H1 (cell line): ENCODE measurements around the gene MIX23.

ENCODE experiments used
- ATF2 ChIP-seq: IDR thresholded peaks from 2 replicates; pipeline ENCODE4 v1.6.1; 2012; ENCODE audit warnings: low read length, inconsistent platforms
- CTCF ChIP-seq, 3 experiments: IDR thresholded peaks; 1 replicate in 2 of 3; 2 replicates in 1 of 3; pipeline versions ENCODE4 v1.5.1 to v1.6.1; 2011; ENCODE audit warnings: low read length in 3 of 3, mild to moderate bottlenecking in 3 of 3, inconsistent platforms in 2 of 3, low read depth in 1 of 3, moderate library complexity in 1 of 3; ENCODE audit not compliant: insufficient read depth in 1 of 3; ENCODE audit errors: control extremely low read depth in 1 of 3
- EP300 ChIP-seq, 2 experiments: IDR thresholded peaks; 1 replicate in 1 of 2; 2 replicates in 1 of 2; pipeline ENCODE4 v1.6.1; 2011 to 2012; ENCODE audit warnings: low read depth in 2 of 2, low read length in 2 of 2, mild to moderate bottlenecking in 2 of 2, borderline replicate concordance in 1 of 2, inconsistent platforms in 1 of 2, moderate library complexity in 1 of 2
- EZH2 ChIP-seq: fragments of 200-600 bp; sonication (generic); IDR thresholded peaks from 2 replicates; pipeline ENCODE4 v1.7.1; 2012; ENCODE audit warnings: low read depth, mild to moderate bottlenecking, moderate library complexity, low read length, inconsistent platforms; ENCODE audit not compliant: severe bottlenecking
- HDAC6 ChIP-seq: IDR thresholded peaks from one replicate; pipeline ENCODE4 v1.7.1; 2012; ENCODE audit warnings: low read depth, mild to moderate bottlenecking, inconsistent platforms, low read length, moderate library complexity
- JUND ChIP-seq: IDR thresholded peaks from 2 replicates; pipeline ENCODE4 v1.6.1; 2011; ENCODE audit warnings: mild to moderate bottlenecking, improper control_type of control experiment, low read length
- MAX ChIP-seq: IDR thresholded peaks from 2 replicates; pipeline ENCODE4 v1.6.1; 2012; ENCODE audit warnings: inconsistent platforms
- POLR2AphosphoS5 ChIP-seq: IDR thresholded peaks from 2 replicates; pipeline ENCODE4 v1.6.1; 2011; ENCODE audit warnings: low read depth, low read length
- RAD21 ChIP-seq, 2 experiments: IDR thresholded peaks in 1 of 2; conservative IDR thresholded peaks in 1 of 2; 2 replicates each; pipeline ENCODE4 v1.6.1; 2011; ENCODE audit warnings: low read depth in 2 of 2, low read length in 2 of 2, improper control_type of control experiment in 1 of 2, inconsistent platforms in 1 of 2, mild to moderate bottlenecking in 1 of 2, moderate library complexity in 1 of 2
- SIRT6 ChIP-seq: IDR thresholded peaks from one replicate; pipeline ENCODE4 v1.7.1; 2012; ENCODE audit warnings: low read length, inconsistent platforms
- SUZ12 ChIP-seq: fragments of 200-600 bp; sonication (generic); IDR thresholded peaks from 2 replicates; pipeline ENCODE4 v1.6.1; 2012; ENCODE audit warnings: mild to moderate bottlenecking, inconsistent platforms, low read length, moderate library complexity, mixed read lengths
- TAF1 ChIP-seq: IDR thresholded peaks from 2 replicates; pipeline ENCODE4 v1.6.1; 2011; ENCODE audit warnings: mild to moderate bottlenecking, low read depth, low read length
- TEAD4 ChIP-seq: IDR thresholded peaks from 2 replicates; pipeline ENCODE4 v1.6.1; 2012; ENCODE audit warnings: low read depth, low read length, inconsistent platforms, mixed read lengths

GRCh38 chr3:122389197-122389596, 6.2 kb upstream of the MIX23 start:
- TF ChIP-seq CTCF (IDR thresholded peaks at IDR 0.05; ENCODE audit: control extremely low read depth in 1 of 3, insufficient read depth in 1 of 3, low read depth in 1 of 3, low read length in 3 of 3) (no peak), MAX (no peak), RAD21 (IDR thresholded peaks at IDR 0.05 in 1 of 2, conservative IDR thresholded peaks at IDR 0.05 in 1 of 2; ENCODE audit: low read depth in 2 of 2, low read length in 2 of 2) (no peak), EP300 (IDR thresholded peaks at IDR 0.05; ENCODE audit: borderline replicate concordance in 1 of 2, low read depth in 2 of 2, low read length in 2 of 2) (no peak), POLR2AphosphoS5 (no peak), JUND (no peak), ATF2 (no peak), SUZ12 (no peak), TEAD4 (no peak), TAF1 (no peak), EZH2 (no peak), SIRT6 (no peak), HDAC6 (no peak)
